Measurements from ENCODE around the gene MAMDC2.

DNA sequence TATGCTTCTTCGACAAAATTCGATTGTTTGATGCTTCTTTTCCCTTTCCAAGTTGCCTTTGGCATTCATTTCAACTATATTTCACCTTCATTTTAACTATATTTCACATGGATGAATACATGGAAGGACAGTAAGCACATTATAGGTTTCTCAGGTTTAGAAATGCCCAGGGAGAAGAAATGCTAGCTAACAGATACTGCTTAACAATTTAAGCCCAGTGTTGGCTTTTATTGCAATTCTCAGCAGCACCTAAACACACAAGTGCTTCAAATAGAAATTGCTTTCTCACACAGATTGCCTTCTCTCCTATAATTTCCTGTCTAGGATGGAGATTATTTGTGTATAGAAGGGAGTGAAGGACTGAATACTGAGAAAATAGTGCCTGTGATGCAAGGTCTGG, 185.0 kb downstream of the MAMDC2 start:
- no peak for TF ChIP-seq CTCF (IDR thresholded peaks at IDR 0.05 in 4 of 5, conservative IDR thresholded peaks at IDR 0.05 in 1 of 5)
- TF ChIP-seq POLR2A (IDR thresholded peaks at IDR 0.05): no peak

All from gastrocnemius medialis (tissue), 4 donors.